ENCODE measurements around the gene TNMD.

GRCh38 chrX:100615005-100615404, 30.3 kb downstream of the TNMD start:
- TF ChIP-seq CTCF (IDR thresholded peaks at IDR 0.05) (no peak), POLR2A (IDR thresholded peaks at IDR 0.05) (no peak)
